Activated CD8-positive, alpha-beta memory T cell treated with anti-CD3 and anti-CD28 coated beads for 24 hours (primary cell): Measurements from ENCODE around the gene PGAM1.
A peak's percentile ranks its signal among the peaks of the same experiment; 100 is the strongest.
"Not testable (repeated sequence)": the region's sequence is repeated elsewhere in the genome, so short reads cannot be mapped to it uniquely, and the experiment has no call there.

Experiments used
- DNase-seq: peaks from one replicate; pipeline ENCODE4 v3.0.0-alpha.2; 2020

Gene PGAM1

GRCh38 chr10:97425964-97426775 is at the start of gene PGAM1:
TSS of gene PGAM1 (plus strand) at chr10:97426191. CDS start at chr10:97426308, 117 bp downstream.
- DNase-seq: peak; percentile 96

DNA sequence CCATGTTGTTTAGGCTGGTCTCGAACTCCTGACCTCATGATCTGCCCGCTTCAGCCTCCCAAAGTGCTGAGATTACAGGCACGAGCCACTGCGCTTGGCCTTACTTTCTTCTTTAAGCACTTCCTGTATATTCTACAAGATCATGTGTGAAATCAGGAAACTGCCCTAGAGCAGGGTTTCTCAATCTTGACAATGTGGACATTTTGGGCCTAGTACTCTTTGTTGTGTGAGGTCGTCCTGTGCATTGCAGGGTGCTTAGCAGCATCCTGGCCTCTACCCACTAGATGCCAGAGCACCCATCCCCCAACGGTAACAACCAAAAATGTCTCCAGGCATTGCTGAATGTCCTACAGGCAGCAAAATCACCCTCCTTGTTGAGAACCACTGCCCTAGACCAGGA is 49.6 kb upstream of the PGAM1 start:
- no peak for DNase-seq

GRCh38 chr10:97378933-97379921 is 46.8 kb upstream of the PGAM1 start:
- no peak for DNase-seq

GRCh38 chr10:97380516-97380915 is 45.5 kb upstream of the PGAM1 start:
- no peak for DNase-seq

DNA sequence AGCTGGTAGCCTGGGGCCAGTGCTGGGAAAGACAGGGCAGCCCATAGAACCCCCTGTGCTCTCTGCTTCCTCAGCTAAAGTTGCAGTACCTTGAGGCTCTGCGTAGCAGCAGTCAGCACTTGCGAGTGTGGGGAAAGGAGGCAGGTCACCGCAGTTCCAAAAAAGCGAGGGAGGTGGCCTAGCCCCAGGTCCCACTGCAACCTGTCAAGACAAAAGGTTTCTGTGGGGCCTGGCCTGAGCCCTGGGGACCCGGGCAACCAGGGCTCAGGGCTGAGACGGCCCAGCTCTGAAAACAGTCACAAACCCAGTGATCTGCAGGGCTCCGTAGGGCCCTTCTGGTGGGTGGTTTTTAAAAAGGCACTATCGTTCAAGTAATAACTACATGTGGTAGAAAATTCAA is 44.4 kb upstream of the PGAM1 start:
- DNase-seq: no peak

DNA sequence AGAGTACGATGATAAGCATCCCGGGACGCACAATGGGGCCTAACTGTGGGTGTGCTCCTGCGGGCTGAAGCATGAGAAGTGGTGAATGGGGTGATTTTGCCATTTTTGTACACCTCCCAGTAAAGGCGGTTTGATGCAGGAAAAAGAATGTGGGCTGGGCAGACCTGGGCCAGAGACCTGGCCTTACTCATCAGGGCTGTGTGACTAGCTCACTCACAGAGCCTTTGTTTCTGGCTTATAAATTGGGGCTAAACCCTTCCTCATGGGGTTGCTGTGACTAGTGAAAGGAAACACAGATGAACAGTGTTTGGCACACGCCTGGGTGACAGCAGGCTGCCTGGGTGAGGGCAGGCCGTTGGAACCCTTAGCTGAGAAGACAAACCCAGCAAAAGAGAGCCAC is 42.8 kb upstream of the PGAM1 start:
- DNase-seq: no peak

- DNase-seq: no peak
Observed at GRCh38 chr10:97384156-97384555, 41.8 kb upstream of the PGAM1 start.

DNA sequence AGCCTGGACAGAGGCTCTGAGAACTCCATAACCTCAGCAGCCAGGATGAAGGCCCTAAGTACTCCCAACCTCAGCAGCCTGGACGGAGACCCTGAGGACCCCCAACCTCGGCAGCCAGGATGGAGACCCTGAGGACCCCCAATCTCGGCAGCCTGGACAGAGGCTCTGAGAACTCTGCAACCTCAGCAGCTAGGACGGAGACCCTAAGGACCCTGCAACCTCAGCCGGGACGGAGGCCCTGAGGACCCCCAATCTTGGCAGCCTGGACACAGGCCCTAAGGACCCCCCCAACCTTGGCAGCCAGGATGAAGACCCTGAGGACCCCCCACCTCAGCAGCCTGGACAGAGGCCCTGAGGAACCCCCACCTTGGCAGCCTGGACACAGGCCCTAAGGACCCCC is 41.4 kb upstream of the PGAM1 start:
- no peak for DNase-seq

DNA sequence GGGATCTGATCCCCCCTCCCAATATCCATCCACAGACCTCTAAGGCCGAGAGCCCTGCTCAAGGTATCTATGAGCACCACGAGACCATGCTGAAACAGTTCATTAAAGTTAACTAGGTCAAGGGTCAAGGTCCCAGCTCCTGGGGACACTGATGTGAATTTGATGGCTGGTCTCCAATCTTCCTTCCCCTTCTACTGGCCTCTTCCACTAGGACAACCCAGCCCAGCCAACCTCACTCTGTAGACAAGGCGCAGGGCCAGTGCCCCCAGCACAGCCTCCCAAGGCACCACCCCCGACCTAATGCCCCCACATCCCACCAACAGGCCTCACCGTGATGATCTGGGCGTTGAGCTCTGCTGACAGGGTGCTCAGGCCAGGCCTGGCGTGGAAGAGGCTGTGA is 40.4 kb upstream of the PGAM1 start:
- no peak for DNase-seq

GRCh38 chr10:97388152-97388551 is 37.8 kb upstream of the PGAM1 start:
- no peak for DNase-seq

DNA sequence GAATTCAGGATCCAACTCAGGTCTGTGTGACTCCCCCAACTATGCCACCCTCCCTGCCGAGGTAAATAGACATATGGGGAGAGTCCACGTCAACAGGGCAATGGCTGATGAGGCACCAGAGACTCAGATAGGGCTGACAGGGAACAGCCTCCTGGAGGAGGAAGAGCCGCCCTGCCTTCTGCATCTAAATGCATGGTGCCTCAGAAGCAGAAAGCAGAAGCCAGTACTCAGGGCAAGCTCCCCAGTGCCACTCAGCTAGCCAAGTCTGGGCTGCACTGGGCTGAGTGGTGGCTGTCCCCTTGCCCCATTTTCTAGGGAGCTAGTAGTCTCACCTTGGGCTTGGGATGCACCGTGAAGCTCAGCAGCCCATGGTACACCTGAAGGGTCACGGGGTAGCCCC is 35.9 kb upstream of the PGAM1 start:
- DNase-seq: no peak

DNA sequence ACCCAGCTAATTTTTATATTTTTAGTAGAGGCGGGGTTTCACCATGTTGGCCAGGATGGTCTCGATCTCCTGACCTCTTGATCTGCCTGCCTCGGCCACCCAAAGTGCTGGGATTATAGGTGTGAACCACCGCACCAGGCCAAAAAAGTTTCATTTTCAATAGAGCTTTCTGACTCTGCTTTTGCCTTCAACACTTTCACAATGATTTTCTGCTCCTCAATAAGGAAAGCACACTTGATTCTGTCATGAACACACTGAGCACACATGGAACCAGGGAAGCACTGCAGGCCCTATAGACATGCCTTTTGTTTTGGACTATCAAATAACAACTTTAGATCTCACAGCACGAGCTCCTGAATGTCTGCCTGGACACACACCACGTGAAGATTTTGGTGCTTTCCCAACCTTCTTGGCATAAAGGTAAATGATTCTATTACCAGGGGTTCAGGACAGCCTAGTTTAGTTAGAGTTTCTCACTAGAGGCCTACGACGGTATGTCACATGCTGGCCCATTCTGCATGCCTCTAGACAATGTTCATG is 32.9 kb upstream of the PGAM1 start:
- DNase-seq: no peak

GRCh38 chr10:97396056-97396455 is 29.9 kb upstream of the PGAM1 start:
- DNase-seq: no peak

GRCh38 chr10:97399843-97400545 is 26.0 kb upstream of the PGAM1 start:
- peak; percentile 65 for DNase-seq

- DNase-seq: peak; percentile 86
Observed at GRCh38 chr10:97400665-97401454, 25.1 kb upstream of the PGAM1 start, which contains the start of gene RRP12. TSS of gene RRP12 (minus strand) at chr10:97401340. CDS start at chr10:97401231, 109 bp downstream.

DNA sequence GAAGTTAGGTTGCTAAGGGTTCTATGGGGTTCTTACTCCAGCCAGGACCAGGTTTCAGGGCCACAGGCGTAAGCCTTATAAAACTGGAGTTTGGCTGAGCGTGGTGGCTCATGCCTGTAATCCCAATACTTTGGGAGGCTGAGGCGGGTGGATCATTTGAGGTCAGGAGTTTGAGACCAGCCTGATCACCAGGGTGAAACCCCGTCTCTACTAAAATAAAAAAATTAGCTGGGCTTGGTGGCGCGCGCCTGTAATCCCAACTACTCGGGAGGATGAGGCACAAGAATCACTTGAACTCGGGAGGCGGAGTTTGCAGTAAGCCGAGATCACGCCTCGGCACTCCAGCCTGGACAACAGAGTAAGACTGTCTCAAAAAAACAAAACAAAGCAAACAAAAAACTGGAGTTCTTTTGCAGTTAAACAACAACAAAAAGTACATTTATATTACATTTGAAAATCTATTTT is 24.5 kb upstream of the PGAM1 start:
- DNase-seq: no peak

GRCh38 chr10:97404044-97404443 is 21.9 kb upstream of the PGAM1 start:
- no peak for DNase-seq

DNA sequence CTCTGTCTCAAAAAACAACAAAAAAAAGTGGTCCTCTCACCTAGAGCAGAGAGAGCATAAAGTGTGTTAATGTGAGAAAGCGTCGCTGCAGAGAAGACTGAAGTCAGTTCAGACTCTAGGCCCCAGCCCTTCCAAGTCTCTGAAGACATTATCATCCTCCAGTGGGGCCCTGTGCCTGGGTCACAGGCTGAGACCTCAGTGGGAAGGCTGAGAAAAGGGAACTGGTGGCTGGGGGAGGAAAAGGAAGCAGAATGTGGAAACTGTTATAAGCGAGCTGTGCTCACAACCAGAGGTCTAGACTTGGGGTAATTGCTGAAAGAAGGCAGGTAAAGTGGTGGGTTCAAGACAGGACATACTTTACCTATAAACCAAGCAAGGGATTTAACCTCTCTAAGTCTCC is 19.9 kb upstream of the PGAM1 start:
- no peak for DNase-seq

- not testable (repeated sequence) for DNase-seq
Observed at GRCh38 chr10:97406483-97406882, 19.5 kb upstream of the PGAM1 start.

GRCh38 chr10:97407211-97407951 is 18.6 kb upstream of the PGAM1 start:
- peak; percentile 89 for DNase-seq

GRCh38 chr10:97407952-97408248 is 18.1 kb upstream of the PGAM1 start:
- no peak for DNase-seq
